ENCODE measurements around the gene ANKRD12. TPM values are rescaled to one million over a fixed set of nuclear protein-coding genes. Genes with fewer than 3 reads are reported as not detected.

The ANKRD12 gene
- total and polyA plus RNA-seq, 2 experiments from 2014 or later: 23.9 to 92.4 TPM

DNA sequence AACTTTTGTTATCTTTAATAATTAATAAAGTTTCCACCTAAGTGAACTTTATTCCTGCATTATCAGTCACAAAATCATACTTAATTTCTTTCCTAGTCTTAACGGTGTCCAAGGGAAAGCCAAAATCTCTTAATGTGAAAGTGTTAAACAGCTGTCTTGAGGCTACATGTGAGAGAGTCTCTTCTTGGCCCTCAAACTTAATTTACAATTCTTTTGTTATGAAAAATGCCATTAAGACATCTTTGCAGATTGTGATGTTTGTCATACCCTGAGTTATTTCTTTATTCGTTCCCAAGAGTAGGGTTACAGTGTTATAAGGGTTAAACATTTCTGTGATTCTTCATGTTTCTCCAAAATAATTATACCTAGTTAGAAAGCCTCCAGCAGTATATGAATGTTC is 64.6 kb downstream of the ANKRD12 start:
- no peaks in the 10 kb centered on the region for H3K27me3 ChIP-seq (ENCODE audit: insufficient read depth)
- Mint-ChIP-seq H3K9me3 (no peaks in the 10 kb centered on the region), H3K4me1 (peaks cover 28% of the 10 kb centered on the region), H3K27me3 (ENCODE audit: insufficient read depth, low read depth, poor library complexity) (no peaks in the 10 kb centered on the region), H3K36me3 (ENCODE audit: low read depth) (no peaks in the 10 kb centered on the region), H3K27ac (no peak overlapping the region), H3K4me3 (peak overlapping the region; percentile 17; the same call in 1 of the 3 replicates)
- TF ChIP-seq ZNF331 (CRISPR knock-in tag; IDR thresholded peaks at IDR 0.05; ENCODE audit: low read depth) (no peak), CREB1 (CRISPR knock-in tag; IDR thresholded peaks at IDR 0.05; ENCODE audit: low read depth) (no peak), JUNB (IDR thresholded peaks at IDR 0.05; ENCODE audit: unreplicated experiment) (no peak), POLR2AphosphoS5 (IDR thresholded peaks at IDR 0.05; ENCODE audit: low read depth) (no peak), STAT1 (IDR thresholded peaks at IDR 0.05; ENCODE audit: unreplicated experiment) (no peak), NANOG (IDR thresholded peaks at IDR 0.05; ENCODE audit: borderline replicate concordance) (no peak)
- TF ChIP-seq, protein P1, sequence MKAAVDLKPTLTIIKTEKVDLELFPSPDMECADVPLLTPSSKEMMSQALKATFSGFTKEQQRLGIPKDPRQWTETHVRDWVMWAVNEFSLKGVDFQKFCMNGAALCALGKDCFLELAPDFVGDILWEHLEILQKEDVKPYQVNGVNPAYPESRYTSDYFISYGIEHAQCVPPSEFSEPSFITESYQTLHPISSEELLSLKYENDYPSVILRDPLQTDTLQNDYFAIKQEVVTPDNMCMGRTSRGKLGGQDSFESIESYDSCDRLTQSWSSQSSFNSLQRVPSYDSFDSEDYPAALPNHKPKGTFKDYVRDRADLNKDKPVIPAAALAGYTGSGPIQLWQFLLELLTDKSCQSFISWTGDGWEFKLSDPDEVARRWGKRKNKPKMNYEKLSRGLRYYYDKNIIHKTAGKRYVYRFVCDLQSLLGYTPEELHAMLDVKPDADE (IDR thresholded peaks at IDR 0.05): no peak
- TF ChIP-seq, protein P2, sequence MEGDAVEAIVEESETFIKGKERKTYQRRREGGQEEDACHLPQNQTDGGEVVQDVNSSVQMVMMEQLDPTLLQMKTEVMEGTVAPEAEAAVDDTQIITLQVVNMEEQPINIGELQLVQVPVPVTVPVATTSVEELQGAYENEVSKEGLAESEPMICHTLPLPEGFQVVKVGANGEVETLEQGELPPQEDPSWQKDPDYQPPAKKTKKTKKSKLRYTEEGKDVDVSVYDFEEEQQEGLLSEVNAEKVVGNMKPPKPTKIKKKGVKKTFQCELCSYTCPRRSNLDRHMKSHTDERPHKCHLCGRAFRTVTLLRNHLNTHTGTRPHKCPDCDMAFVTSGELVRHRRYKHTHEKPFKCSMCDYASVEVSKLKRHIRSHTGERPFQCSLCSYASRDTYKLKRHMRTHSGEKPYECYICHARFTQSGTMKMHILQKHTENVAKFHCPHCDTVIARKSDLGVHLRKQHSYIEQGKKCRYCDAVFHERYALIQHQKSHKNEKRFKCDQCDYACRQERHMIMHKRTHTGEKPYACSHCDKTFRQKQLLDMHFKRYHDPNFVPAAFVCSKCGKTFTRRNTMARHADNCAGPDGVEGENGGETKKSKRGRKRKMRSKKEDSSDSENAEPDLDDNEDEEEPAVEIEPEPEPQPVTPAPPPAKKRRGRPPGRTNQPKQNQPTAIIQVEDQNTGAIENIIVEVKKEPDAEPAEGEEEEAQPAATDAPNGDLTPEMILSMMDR (conservative IDR thresholded peaks at IDR 0.05; ENCODE audit: low read depth in 2 of 2): no peak
- H3K9me2 ChIP-seq (ENCODE audit: insufficient read depth): no peaks in the 10 kb centered on the region
- H3K4me1 ChIP-seq (ENCODE audit: insufficient read depth): peaks cover 18% of the 10 kb centered on the region
- H3K36me3 ChIP-seq (ENCODE audit: insufficient read depth): no peaks in the 10 kb centered on the region
- H3K4me3 ChIP-seq: no peak overlapping the region
- H3K4me2 ChIP-seq: peak overlapping the region; percentile 8
- no peak overlapping the region for H3K27ac ChIP-seq (ENCODE audit: low read depth)
- no peaks in the 10 kb centered on the region for H3K79me2 ChIP-seq (replicated peaks; ENCODE audit: insufficient read depth)
- DNase-seq (ENCODE audit: low spot score): peak; percentile 28
- no peaks in the 10 kb centered on the region for H3F3A ChIP-seq (replicated peaks; ENCODE audit: low read depth)
- H4K20me1 ChIP-seq (replicated peaks; ENCODE audit: insufficient read depth): no peaks in the 10 kb centered on the region
- no peak overlapping the region for H2AFZ ChIP-seq
- peak; percentile 59 for ATAC-seq

- ATAC-seq: peak; percentile 74
- H3K4me1 Mint-ChIP-seq: peaks cover 27% of the 10 kb centered on the region
- no peak overlapping the region for H3K4me3 Mint-ChIP-seq
- Histone ChIP-seq H3K4me2 (no peak overlapping the region), H3K4me3 (no peak overlapping the region), H3K4me1 (ENCODE audit: insufficient read depth) (peaks cover 18% of the 10 kb centered on the region), H3K27me3 (ENCODE audit: insufficient read depth) (no peaks in the 10 kb centered on the region), H3K9me2 (ENCODE audit: insufficient read depth) (no peaks in the 10 kb centered on the region), H4K20me1 (replicated peaks; ENCODE audit: insufficient read depth) (no peaks in the 10 kb centered on the region; the same call in 1 of the 2 replicates), H2AFZ (no peak overlapping the region), H3K36me3 (ENCODE audit: insufficient read depth) (no peaks in the 10 kb centered on the region), H3K27ac (ENCODE audit: low read depth) (no peak overlapping the region), H3F3A (replicated peaks; ENCODE audit: low read depth) (no peaks in the 10 kb centered on the region), H3K79me2 (replicated peaks; ENCODE audit: insufficient read depth) (no peaks in the 10 kb centered on the region)
- DNase-seq (ENCODE audit: low spot score): peak; percentile 27
- no peak for TF ChIP-seq ZNF114 (CRISPR knock-in tag; IDR thresholded peaks at IDR 0.05)
- TF ChIP-seq, protein P3, sequence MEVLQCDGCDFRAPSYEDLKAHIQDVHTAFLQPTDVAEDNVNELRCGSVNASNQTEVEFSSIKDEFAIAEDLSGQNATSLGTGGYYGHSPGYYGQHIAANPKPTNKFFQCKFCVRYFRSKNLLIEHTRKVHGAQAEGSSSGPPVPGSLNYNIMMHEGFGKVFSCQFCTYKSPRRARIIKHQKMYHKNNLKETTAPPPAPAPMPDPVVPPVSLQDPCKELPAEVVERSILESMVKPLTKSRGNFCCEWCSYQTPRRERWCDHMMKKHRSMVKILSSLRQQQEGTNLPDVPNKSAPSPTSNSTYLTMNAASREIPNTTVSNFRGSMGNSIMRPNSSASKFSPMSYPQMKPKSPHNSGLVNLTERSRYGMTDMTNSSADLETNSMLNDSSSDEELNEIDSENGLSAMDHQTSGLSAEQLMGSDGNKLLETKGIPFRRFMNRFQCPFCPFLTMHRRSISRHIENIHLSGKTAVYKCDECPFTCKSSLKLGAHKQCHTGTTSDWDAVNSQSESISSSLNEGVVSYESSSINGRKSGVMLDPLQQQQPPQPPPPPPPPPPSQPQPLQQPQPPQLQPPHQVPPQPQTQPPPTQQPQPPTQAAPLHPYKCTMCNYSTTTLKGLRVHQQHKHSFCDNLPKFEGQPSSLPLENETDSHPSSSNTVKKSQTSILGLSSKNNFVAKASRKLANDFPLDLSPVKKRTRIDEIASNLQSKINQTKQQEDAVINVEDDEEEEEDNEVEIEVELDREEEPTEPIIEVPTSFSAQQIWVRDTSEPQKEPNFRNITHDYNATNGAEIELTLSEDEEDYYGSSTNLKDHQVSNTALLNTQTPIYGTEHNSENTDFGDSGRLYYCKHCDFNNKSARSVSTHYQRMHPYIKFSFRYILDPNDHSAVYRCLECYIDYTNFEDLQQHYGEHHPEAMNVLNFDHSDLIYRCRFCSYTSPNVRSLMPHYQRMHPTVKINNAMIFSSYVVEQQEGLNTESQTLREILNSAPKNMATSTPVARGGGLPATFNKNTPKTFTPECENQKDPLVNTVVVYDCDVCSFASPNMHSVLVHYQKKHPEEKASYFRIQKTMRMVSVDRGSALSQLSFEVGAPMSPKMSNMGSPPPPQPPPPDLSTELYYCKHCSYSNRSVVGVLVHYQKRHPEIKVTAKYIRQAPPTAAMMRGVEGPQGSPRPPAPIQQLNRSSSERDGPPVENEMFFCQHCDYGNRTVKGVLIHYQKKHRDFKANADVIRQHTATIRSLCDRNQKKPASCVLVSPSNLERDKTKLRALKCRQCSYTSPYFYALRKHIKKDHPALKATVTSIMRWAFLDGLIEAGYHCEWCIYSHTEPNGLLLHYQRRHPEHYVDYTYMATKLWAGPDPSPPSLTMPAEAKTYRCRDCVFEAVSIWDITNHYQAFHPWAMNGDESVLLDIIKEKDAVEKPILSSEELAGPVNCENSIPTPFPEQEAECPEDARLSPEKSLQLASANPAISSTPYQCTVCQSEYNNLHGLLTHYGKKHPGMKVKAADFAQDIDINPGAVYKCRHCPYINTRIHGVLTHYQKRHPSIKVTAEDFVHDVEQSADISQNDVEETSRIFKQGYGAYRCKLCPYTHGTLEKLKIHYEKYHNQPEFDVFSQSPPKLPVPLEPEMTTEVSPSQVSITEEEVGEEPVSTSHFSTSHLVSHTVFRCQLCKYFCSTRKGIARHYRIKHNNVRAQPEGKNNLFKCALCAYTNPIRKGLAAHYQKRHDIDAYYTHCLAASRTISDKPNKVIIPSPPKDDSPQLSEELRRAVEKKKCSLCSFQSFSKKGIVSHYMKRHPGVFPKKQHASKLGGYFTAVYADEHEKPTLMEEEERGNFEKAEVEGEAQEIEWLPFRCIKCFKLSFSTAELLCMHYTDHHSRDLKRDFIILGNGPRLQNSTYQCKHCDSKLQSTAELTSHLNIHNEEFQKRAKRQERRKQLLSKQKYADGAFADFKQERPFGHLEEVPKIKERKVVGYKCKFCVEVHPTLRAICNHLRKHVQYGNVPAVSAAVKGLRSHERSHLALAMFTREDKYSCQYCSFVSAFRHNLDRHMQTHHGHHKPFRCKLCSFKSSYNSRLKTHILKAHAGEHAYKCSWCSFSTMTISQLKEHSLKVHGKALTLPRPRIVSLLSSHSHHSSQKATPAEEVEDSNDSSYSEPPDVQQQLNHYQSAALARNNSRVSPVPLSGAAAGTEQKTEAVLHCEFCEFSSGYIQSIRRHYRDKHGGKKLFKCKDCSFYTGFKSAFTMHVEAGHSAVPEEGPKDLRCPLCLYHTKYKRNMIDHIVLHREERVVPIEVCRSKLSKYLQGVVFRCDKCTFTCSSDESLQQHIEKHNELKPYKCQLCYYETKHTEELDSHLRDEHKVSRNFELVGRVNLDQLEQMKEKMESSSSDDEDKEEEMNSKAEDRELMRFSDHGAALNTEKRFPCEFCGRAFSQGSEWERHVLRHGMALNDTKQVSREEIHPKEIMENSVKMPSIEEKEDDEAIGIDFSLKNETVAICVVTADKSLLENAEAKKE (CRISPR knock-in tag; IDR thresholded peaks at IDR 0.05): no peak
- TF ChIP-seq, protein P2 (conservative IDR thresholded peaks at IDR 0.05; ENCODE audit: low read depth in 2 of 2): 0 out of 4 replicates have a peak, but pooled peaks of 1 of the 2 experiments have one; percentile 23
- H3K9me3 Mint-ChIP-seq: no peaks in the 10 kb centered on the region
- H3K36me3 Mint-ChIP-seq (ENCODE audit: low read depth): no peaks in the 10 kb centered on the region
- no peaks in the 10 kb centered on the region for H3K27me3 Mint-ChIP-seq (ENCODE audit: insufficient read depth, low read depth, poor library complexity)
- H3K27ac Mint-ChIP-seq: 0 out of 2 replicates have a peak overlapping the region, but pooled peaks have one; percentile 28
Measured at GRCh38 chr18:9204659-9205058, 68.1 kb downstream of the ANKRD12 start.
